Activated CD8-positive, alpha-beta memory T cell treated with anti-CD3 and anti-CD28 coated beads, Interleukin-2, amount 50 U/mL, for 1 hour (primary cell): ENCODE data around the gene BCAM.
A peak's percentile ranks its signal among the peaks of the same experiment; 100 is the strongest.
"Not testable (repeated sequence)": the region's sequence is repeated elsewhere in the genome, so short reads cannot be mapped to it uniquely, and the experiment has no call there.

Experiments used
- DNase-seq: peaks from one replicate; pipeline ENCODE4 v3.0.0-alpha.2; 2020; ENCODE audit errors: extremely low read depth

The BCAM gene

GRCh38 chr19:44808463-44809371 is at the start of gene BCAM:
TSS of gene BCAM (plus strand) at chr19:44809103. CDS start at chr19:44809125, 22 bp downstream.
- DNase-seq = no peak

GRCh38 chr19:44762038-44762437 is 46.9 kb upstream of the BCAM start:
- no peak for DNase-seq

- DNase-seq = no peak
These were observed 43.6 kb upstream of the BCAM start for GRCh38 chr19:44765033-44765948.

- no peak for DNase-seq
These were observed 43.0 kb upstream of the BCAM start for GRCh38 chr19:44765949-44766335.

- DNase-seq = no peak
These were observed 41.4 kb upstream of the BCAM start for GRCh38 chr19:44767295-44768180.

GRCh38 chr19:44770550-44771257 is 38.2 kb upstream of the BCAM start:
- peak; percentile 97 for DNase-seq

- DNase-seq = not testable (repeated sequence)
These were observed 36.8 kb upstream of the BCAM start for GRCh38 chr19:44772144-44772543.

- DNase-seq = no peak
These were observed 35.9 kb upstream of the BCAM start for GRCh38 chr19:44772959-44773358.

GRCh38 chr19:44775676-44776240 is 33.1 kb upstream of the BCAM start:
- no peak for DNase-seq

- no peak for DNase-seq
These were observed 32.4 kb upstream of the BCAM start for GRCh38 chr19:44776402-44777096.

GRCh38 chr19:44777715-44778347 is 31.1 kb upstream of the BCAM start, which contains the start of gene CBLC:
TSS of gene CBLC (plus strand) at chr19:44777890. CDS start at chr19:44777932, 42 bp downstream.
- DNase-seq = no peak

- no peak for DNase-seq
These were observed 29.8 kb upstream of the BCAM start for GRCh38 chr19:44779150-44779549.

- not testable (repeated sequence) for DNase-seq
These were observed 27.2 kb upstream of the BCAM start for GRCh38 chr19:44781694-44782093.

- no peak for DNase-seq
These were observed 26.2 kb upstream of the BCAM start for GRCh38 chr19:44782729-44783128.

GRCh38 chr19:44783545-44783944 is 25.4 kb upstream of the BCAM start:
- no peak for DNase-seq

- DNase-seq = no peak
These were observed 23.6 kb upstream of the BCAM start for GRCh38 chr19:44785271-44785670.

- no peak for DNase-seq
These were observed 22.9 kb upstream of the BCAM start for GRCh38 chr19:44785993-44786392.

GRCh38 chr19:44788971-44789370 is 19.9 kb upstream of the BCAM start:
- no peak for DNase-seq

GRCh38 chr19:44789943-44790483 is 18.9 kb upstream of the BCAM start:
- DNase-seq = no peak
